AG09309 (cell line): Measurements from ENCODE around the gene HAGHL.

ENCODE experiments used
- DNase-seq: peaks from one replicate; pipeline ENCODE4 v3.0.0-alpha.2; 2010; ENCODE audit warnings: low read depth
- H3K4me3 ChIP-seq: 2 replicates; pipeline ENCODE4 v1.5.1; 2011; ENCODE audit warnings: mild to moderate bottlenecking, low read depth, low read length, moderate library complexity; ENCODE audit not compliant: control insufficient read depth
- CTCF ChIP-seq: IDR thresholded peaks from 2 replicates; pipeline ENCODE4 v1.5.1; 2011; ENCODE audit warnings: mild to moderate bottlenecking, low read depth, low read length, inconsistent platforms; ENCODE audit not compliant: insufficient read depth, control insufficient read depth; ENCODE audit errors: missing control alignments

Gene HAGHL

GRCh38 chr16:762595-763268 is 35.8 kb downstream of the HAGHL start:
- no peak for DNase-seq
- no peak for TF ChIP-seq CTCF
- no peak overlapping the region for H3K4me3 ChIP-seq

GRCh38 chr16:763369-764183 is 36.7 kb downstream of the HAGHL start:
- H3K4me3 ChIP-seq = no peak overlapping the region
- DNase-seq = no peak
- TF ChIP-seq CTCF = no peak

- no peak for TF ChIP-seq CTCF
- no peak overlapping the region for H3K4me3 ChIP-seq
- DNase-seq = no peak
Observed at GRCh38 chr16:764184-764750, 37.4 kb downstream of the HAGHL start.

GRCh38 chr16:764848-765487 is 38.1 kb downstream of the HAGHL start:
- TF ChIP-seq CTCF = no peak
- no peak overlapping the region for H3K4me3 ChIP-seq
- no peak for DNase-seq

GRCh38 chr16:765488-765865 is 38.6 kb downstream of the HAGHL start:
- DNase-seq = no peak
- no peak for TF ChIP-seq CTCF
- no peak overlapping the region for H3K4me3 ChIP-seq

- no peak for DNase-seq
- H3K4me3 ChIP-seq = no peak overlapping the region
- no peak for TF ChIP-seq CTCF
Observed at GRCh38 chr16:766008-766819, 39.3 kb downstream of the HAGHL start.
